ENCODE measurements around the gene COL20A1. TPM values are rescaled to one million over a fixed set of nuclear protein-coding genes. Genes with fewer than 3 reads are reported as not detected.

COL20A1 gene
- total RNA-seq, 1 experiment from 2014 or later: 2.3 TPM

DNA sequence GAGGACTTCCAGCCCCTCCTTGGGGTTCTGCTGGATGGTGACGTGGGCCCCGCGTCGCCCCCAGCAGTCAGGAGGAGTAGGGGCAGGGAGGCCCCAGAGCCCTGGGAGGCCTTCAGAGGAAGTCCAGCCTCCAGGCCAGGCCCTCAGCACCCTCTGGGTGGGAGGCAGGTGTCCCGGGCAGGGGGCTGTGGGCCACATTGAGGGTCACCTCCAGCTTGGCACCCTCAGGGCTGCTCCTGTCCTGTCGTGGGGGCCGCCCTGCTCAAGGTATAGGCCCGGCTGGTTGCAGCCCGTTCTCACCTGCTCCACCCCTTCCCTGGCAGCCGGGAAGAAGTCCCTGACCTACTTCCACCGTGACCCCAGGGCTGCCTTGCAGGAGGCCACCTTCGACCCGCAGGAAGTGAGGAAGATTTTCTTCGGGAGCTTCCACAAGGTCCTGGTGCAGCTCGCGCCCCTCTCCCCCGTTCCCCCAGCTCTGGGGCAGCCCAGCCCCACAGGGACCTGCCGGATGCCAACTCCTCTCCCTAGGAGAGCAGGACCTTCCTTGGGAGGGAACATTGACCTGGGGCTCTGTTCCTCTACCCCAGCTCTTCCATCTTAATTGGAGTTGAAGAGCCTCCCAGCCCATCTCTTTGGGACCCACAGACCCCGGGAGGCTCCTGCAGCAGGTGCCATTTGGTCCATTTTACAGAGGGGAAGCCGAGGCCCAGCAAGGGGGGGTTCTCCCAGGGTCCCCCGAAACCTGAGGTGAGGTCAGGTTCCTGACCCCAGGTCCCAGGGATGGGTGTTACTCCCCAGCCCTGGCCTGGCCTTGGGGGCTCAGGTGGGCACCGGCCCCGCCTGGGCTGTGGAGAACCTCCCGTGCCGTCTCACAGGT lies 26.4 kb downstream of the COL20A1 start:
- H4K20me1 ChIP-seq (ENCODE audit: control insufficient read depth, insufficient read depth, insufficient read length): no peaks in the 10 kb centered on the region
- Mint-ChIP-seq H3K27me3 (ENCODE audit: low read depth) (peaks cover 6% of the 10 kb centered on the region), H3K9me3 (no peaks in the 10 kb centered on the region), H3K4me1 (peaks cover 0 to 10% of the 10 kb centered on the region in 2 experiments; a peak in 2 of 4 replicates), H3K4me3 (no peak overlapping the region), H3K27ac (no peak overlapping the region), H3K36me3 (ENCODE audit: insufficient read depth in 1 of 3, low read depth in 3 of 3) (no peaks in the 10 kb centered on the region)
- no peak overlapping the region for H3K9ac ChIP-seq (ENCODE audit: extremely low read depth, insufficient read length, low read length)
- H3K18ac ChIP-seq (ENCODE audit: insufficient read length, low read depth, low read length): no peak overlapping the region
- no peak overlapping the region for H3K27ac ChIP-seq (ENCODE audit: insufficient read length, low read depth, low read length)
- no CpG with 5 or more reads among the region's 25 CpGs for WGBS (ENCODE audit: extremely low coverage, insufficient read length, low lambda C conversion rate)
- no peak overlapping the region for H4K8ac ChIP-seq (replicated peaks; ENCODE audit: insufficient read length, low read depth, low read length)
- H2AFZ ChIP-seq (ENCODE audit: low read length): no peak overlapping the region
- no peaks in the 10 kb centered on the region for H3K4me1 ChIP-seq (ENCODE audit: insufficient read depth, low read length)
- no peaks in the 10 kb centered on the region for H3K79me2 ChIP-seq (ENCODE audit: insufficient read depth, low read length)
- DNase-seq: no peak
- H3K9me3 ChIP-seq (ENCODE audit: control insufficient read depth, low read depth, low read length): no peaks in the 10 kb centered on the region
- H3K23me2 ChIP-seq (ENCODE audit: insufficient read length, low read depth, low read length, poor library complexity, severe bottlenecking): no peaks in the 10 kb centered on the region
- no peak overlapping the region for H2BK5ac ChIP-seq (ENCODE audit: insufficient read length, low read length)
- no peak overlapping the region for H2BK120ac ChIP-seq (ENCODE audit: low read depth, low read length, poor library complexity, severe bottlenecking)
- no peaks in the 10 kb centered on the region for H3K27me3 ChIP-seq (ENCODE audit: insufficient read depth, low read length)
- H3T11ph ChIP-seq (ENCODE audit: low read length): no peak overlapping the region
- no peak overlapping the region for H3K4ac ChIP-seq (ENCODE audit: low read depth, low read length)
- no peak overlapping the region for H3K56ac ChIP-seq (ENCODE audit: insufficient read length, low read depth, low read length)
- H2BK12ac ChIP-seq (ENCODE audit: insufficient read length, low read depth, low read length): no peak overlapping the region
- no peak overlapping the region for H2BK15ac ChIP-seq (ENCODE audit: low read depth, low read length)
- H4K91ac ChIP-seq (ENCODE audit: insufficient read length, low read depth, low read length): no peak overlapping the region
- H4K5ac ChIP-seq (ENCODE audit: insufficient read length, low read depth, low read length): no peak overlapping the region
- no peak overlapping the region for H3K23ac ChIP-seq (ENCODE audit: insufficient read length, low read depth, low read length)
- no peak overlapping the region for H3K14ac ChIP-seq (ENCODE audit: insufficient read depth, low read length)
- H2BK20ac ChIP-seq (ENCODE audit: low read depth, low read length, poor library complexity, severe bottlenecking): no peak overlapping the region
- no peaks in the 10 kb centered on the region for H3K79me1 ChIP-seq (ENCODE audit: insufficient read depth, low read depth, low read length, poor library complexity, severe bottlenecking)
- H2AK5ac ChIP-seq (ENCODE audit: insufficient read length, low read length): no peak overlapping the region
- TF ChIP-seq, protein P1, sequence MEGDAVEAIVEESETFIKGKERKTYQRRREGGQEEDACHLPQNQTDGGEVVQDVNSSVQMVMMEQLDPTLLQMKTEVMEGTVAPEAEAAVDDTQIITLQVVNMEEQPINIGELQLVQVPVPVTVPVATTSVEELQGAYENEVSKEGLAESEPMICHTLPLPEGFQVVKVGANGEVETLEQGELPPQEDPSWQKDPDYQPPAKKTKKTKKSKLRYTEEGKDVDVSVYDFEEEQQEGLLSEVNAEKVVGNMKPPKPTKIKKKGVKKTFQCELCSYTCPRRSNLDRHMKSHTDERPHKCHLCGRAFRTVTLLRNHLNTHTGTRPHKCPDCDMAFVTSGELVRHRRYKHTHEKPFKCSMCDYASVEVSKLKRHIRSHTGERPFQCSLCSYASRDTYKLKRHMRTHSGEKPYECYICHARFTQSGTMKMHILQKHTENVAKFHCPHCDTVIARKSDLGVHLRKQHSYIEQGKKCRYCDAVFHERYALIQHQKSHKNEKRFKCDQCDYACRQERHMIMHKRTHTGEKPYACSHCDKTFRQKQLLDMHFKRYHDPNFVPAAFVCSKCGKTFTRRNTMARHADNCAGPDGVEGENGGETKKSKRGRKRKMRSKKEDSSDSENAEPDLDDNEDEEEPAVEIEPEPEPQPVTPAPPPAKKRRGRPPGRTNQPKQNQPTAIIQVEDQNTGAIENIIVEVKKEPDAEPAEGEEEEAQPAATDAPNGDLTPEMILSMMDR (conservative IDR thresholded peaks at IDR 0.05): no peak
- H3K4me2 ChIP-seq (ENCODE audit: insufficient read depth, insufficient read length, low read length): no peak overlapping the region

Measured in H9 (cell line).